Osteoblast (primary cell): ENCODE data around the gene DLG4. TPM values are rescaled to one million over a fixed set of nuclear protein-coding genes. Genes with fewer than 3 reads are reported as not detected.
A peak's percentile ranks its signal among the peaks of the same experiment; 100 is the strongest.

Experiments
- DNase-seq: peaks from one replicate; pipeline ENCODE4 v3.0.0; 2011; ENCODE audit warnings: low spot score, mixed read lengths; ENCODE audit not compliant: insufficient read length; ENCODE audit errors: missing footprints
- H2AFZ ChIP-seq: 2 replicates; pipeline ENCODE4 v1.6.0; 2011; ENCODE audit warnings: mild to moderate bottlenecking, low read length
- H3K27ac ChIP-seq: 2 replicates; pipeline ENCODE4 v1.5.1; 2011; ENCODE audit warnings: mild to moderate bottlenecking, low read depth, low read length, moderate library complexity
- H3K27me3 ChIP-seq: 2 replicates; pipeline ENCODE4 v1.6.0; 2012; ENCODE audit warnings: mild to moderate bottlenecking, control low read depth, inconsistent platforms, low read length, moderate library complexity; ENCODE audit not compliant: insufficient read depth
- H3K36me3 ChIP-seq: 2 replicates; pipeline ENCODE4 v1.5.1; 2011; ENCODE audit warnings: mild to moderate bottlenecking, low read length, control low read depth, moderate library complexity; ENCODE audit not compliant: insufficient read depth
- H3K4me1 ChIP-seq: 2 replicates; pipeline ENCODE4 v1.5.1; 2011; ENCODE audit warnings: mild to moderate bottlenecking, low read length, control low read depth, moderate library complexity; ENCODE audit not compliant: insufficient read depth
- H3K4me2 ChIP-seq: 2 replicates; pipeline ENCODE4 v1.6.0; 2011; ENCODE audit warnings: mild to moderate bottlenecking, low read length; ENCODE audit not compliant: insufficient read depth
- H3K4me3 ChIP-seq: fragments of 200-600 bp; sonication (generic); 3 replicates; pipeline ENCODE4 v1.5.1; 2012; ENCODE audit warnings: mild to moderate bottlenecking, low read length, inconsistent platforms; ENCODE audit not compliant: insufficient read depth
- H3K79me2 ChIP-seq: 2 replicates; pipeline ENCODE4 v1.6.0; 2012; ENCODE audit warnings: mild to moderate bottlenecking, low read length, control low read depth, inconsistent platforms; ENCODE audit not compliant: insufficient read depth
- H3K9me3 ChIP-seq: 2 replicates; pipeline ENCODE4 v1.5.1; 2011; ENCODE audit warnings: low read depth, low read length, control low read depth
- H4K20me1 ChIP-seq: 2 replicates; pipeline ENCODE4 v1.6.0; 2012; ENCODE audit warnings: mild to moderate bottlenecking, low read length, control low read depth; ENCODE audit not compliant: insufficient read depth
- CTCF ChIP-seq: IDR thresholded peaks from 2 replicates; pipeline ENCODE4 v1.5.1; 2011; ENCODE audit warnings: mild to moderate bottlenecking, low read depth, low read length, moderate library complexity; ENCODE audit errors: extremely low read depth
- total RNA-seq: library from RNA; depleted of rRNA; stranded (reverse); fragments of >200 nt; gene quantifications from 2 replicates; pipeline ENCODE4 v1.2.3, GENCODE V29; 2012

The DLG4 gene
- total RNA-seq, 1 donor: 10.1 TPM

- peak overlapping the region; percentile 17 for H3K27ac ChIP-seq
- peak overlapping the region; percentile 96 for H3K4me3 ChIP-seq
- peaks cover 44% of the 10 kb centered on the region for H3K4me1 ChIP-seq
- H4K20me1 ChIP-seq: peaks cover 35% of the 10 kb centered on the region
- no peaks in the 10 kb centered on the region for H3K27me3 ChIP-seq
- no peak overlapping the region for H2AFZ ChIP-seq
- no peak for TF ChIP-seq CTCF
- peak overlapping the region; percentile 78 for H3K4me2 ChIP-seq
- peaks cover 42% of the 10 kb centered on the region for H3K36me3 ChIP-seq
- DNase-seq: peak; percentile 58
- H3K79me2 ChIP-seq: peaks cover 87% of the 10 kb centered on the region
- no peaks in the 10 kb centered on the region for H3K9me3 ChIP-seq
Measured at GRCh38 chr17:7237266-7237760, 17.7 kb upstream of the DLG4 start.

- Histone ChIP-seq H3K9me3 (no peaks in the 10 kb centered on the region), H3K27me3 (no peaks in the 10 kb centered on the region), H4K20me1 (peaks cover 40% of the 10 kb centered on the region), H3K36me3 (peaks cover 42% of the 10 kb centered on the region), H3K4me3 (no peak overlapping the region), H3K27ac (no peak overlapping the region), H3K4me2 (peak overlapping the region; percentile 78), H3K4me1 (peaks cover 44% of the 10 kb centered on the region), H3K79me2 (peaks cover 88% of the 10 kb centered on the region), H2AFZ (no peak overlapping the region)
- no peak for TF ChIP-seq CTCF
- no peak for DNase-seq
Measured at GRCh38 chr17:7236808-7237207, 17.2 kb upstream of the DLG4 start.

- Histone ChIP-seq H3K4me1 (peaks cover 38% of the 10 kb centered on the region), H3K27me3 (no peaks in the 10 kb centered on the region), H3K9me3 (no peaks in the 10 kb centered on the region), H3K4me3 (no peak overlapping the region), H3K27ac (peak overlapping the region; percentile 43), H4K20me1 (peaks cover 40% of the 10 kb centered on the region), H3K79me2 (peaks cover 88% of the 10 kb centered on the region), H2AFZ (no peak overlapping the region), H3K36me3 (peaks cover 40% of the 10 kb centered on the region), H3K4me2 (peak overlapping the region; percentile 39)
- DNase-seq: peak; percentile 86
- TF ChIP-seq CTCF: no peak
Measured at GRCh38 chr17:7235693-7236665, 16.3 kb upstream of the DLG4 start.
